CD4-positive, alpha-beta T cell treated with Interleukin-10 for 1 hour (primary cell): Measurements from ENCODE around the gene MAP1LC3B2.
"Not testable (repeated sequence)": the region's sequence is repeated elsewhere in the genome, so short reads cannot be mapped to it uniquely, and the experiment has no call there.

ENCODE experiments used
- DNase-seq: peaks from one replicate; pipeline ENCODE4 v3.0.0-alpha.2; 2020

MAP1LC3B2 gene

GRCh38 chr12:116561181-116561821 is 2.1 kb downstream of the MAP1LC3B2 start:
- no peak for DNase-seq

DNA sequence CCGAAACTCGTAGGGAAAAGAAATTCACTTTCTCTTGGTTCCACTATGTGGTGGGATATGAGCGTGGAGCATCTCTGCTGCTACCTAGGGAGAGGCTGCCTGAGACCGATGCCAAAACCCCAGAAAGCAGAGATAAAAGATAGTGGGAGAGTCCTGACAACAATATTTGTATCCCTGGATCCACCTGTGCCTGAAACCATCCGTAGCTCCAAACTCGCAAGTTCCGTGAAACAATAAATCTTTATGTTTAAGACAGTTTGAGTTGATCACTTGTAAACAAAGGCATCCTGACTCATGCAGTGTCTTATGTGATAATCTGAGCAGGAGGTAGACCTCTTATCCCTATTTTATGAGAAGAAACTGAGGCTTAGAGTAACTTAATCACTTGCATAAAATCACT is 2.9 kb downstream of the MAP1LC3B2 start:
- DNase-seq: no peak

DNA sequence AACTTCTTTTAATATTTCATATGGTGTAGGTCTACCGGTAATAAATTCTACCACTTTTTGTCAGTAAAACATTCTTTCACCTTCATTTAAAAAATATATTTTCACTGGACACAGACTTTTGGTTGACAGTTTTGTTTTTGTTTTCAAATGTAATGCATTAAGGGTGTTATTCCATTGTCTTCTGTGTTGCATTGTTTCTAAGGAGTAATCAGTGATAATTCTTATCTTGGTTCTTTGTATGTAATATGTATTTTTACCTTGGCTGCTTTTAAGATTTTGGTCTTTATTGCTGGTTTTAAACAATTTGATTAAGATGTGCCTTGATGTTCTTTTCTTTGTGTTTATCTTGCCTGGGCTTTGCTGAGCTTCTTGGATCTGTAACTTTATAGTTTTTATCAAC is 4.1 kb downstream of the MAP1LC3B2 start:
- no peak for DNase-seq

- DNase-seq: no peak
Measured at GRCh38 chr12:116564080-116564479, 4.9 kb downstream of the MAP1LC3B2 start.

DNA sequence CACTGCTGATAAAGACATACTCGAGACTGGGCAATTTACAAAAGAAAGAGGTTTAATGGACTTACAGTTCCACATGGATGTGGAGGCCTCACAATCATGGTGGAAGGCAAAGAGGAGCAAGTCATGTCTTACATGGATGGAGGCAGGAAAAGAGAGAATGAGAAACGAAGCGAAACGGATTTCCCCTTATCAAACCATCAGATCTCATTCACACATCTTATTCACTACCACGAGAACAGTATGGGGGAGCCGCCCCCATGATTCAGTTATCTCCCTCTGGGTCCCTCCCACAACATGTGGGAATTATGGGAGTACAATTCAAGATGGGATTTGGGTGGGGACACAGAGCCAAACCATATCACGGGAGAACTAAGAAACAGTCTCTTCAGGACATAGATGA is 6.0 kb downstream of the MAP1LC3B2 start:
- DNase-seq: not testable (repeated sequence)

DNA sequence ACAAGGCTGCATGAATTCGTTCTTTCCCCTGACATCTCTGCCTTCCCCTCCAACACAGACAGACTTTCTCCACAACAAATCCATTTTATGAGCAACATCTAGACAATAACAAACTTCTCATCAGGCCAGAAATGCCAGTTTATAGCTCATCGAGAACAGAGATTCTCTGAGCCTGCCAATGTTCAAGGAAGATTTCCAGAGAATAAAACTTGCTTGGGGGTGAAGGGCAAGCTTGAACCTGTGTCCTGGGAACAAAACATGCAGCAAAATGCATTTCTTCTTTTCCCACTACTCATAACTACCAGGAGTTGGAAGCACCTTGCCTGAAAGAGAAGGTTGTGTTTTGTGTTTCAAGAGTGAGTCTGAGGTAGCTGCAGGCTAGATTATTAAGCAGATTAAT is 6.8 kb downstream of the MAP1LC3B2 start:
- DNase-seq: no peak

DNA sequence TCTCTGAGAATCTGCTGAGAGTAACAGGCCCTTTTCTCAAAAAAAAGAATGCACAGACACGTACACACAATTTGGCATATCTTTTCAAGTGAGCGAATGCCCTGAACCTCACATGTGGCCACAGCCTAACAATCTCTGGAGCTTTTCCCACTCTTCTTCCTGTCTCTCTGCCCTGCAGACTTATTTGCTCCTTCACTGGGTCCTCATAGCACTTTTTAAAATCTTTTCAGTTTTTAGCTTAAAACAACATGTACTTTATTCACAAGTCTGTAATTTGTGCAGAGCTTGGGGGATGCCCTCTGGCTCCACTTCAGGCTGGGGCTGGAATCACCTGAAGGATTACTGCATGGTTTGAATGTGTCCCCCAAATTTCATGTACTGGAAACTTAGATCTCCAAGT is 9.0 kb downstream of the MAP1LC3B2 start:
- no peak for DNase-seq

- no peak for DNase-seq
Measured at GRCh38 chr12:116571089-116571488, 11.9 kb downstream of the MAP1LC3B2 start.

DNA sequence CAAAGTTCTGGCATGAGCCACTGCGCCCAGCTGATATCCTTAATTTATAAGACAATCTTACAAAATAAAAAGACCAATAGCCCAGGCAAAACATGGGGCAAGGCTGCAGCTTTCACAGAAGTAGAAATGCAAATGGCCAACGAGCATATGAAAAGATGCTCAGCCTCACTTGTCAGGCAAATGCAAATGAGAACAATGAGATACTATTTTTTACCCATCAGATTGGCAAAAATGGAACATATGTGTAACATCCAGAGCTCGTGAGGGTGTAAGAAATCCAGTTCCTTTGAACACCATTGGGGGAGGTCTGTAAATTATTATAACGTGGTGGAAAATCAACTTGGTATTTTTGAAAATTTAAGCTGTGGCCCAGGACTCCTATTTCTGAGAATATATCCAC is 14.6 kb downstream of the MAP1LC3B2 start:
- DNase-seq: no peak

GRCh38 chr12:116575754-116576153 is 16.6 kb downstream of the MAP1LC3B2 start:
- not testable (repeated sequence) for DNase-seq

- no peak for DNase-seq
Measured at GRCh38 chr12:116577154-116577561, 18.0 kb downstream of the MAP1LC3B2 start.

GRCh38 chr12:116578051-116578450 is 18.9 kb downstream of the MAP1LC3B2 start:
- DNase-seq: no peak

GRCh38 chr12:116582610-116583009 is 23.4 kb downstream of the MAP1LC3B2 start:
- no peak for DNase-seq

DNA sequence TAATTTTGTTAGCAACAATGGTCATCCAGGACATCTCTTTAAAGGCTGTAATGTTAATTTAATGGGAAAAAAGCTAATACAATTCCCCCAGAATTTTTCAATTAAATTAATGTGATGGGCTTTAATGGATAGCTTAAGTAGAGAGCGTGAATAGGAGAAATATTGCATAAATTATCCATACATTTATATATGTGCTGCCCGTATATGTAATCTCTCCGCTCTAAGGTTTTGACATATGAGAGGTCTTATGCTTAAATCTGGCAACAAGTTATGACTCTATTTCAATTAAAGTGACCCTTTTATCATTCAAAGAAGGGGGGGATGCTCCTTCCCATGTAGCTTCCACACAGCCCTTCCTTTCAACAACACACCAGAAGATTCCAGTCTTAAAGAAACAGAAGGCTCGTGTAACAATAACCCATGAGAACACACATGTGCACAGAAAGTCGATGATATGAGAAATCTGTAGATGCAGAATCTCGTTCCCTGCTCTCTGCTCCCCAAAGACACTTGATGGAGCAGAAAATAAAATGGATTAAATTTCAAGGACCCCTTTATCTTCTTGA is 24.0 kb downstream of the MAP1LC3B2 start:
- no peak for DNase-seq

DNA sequence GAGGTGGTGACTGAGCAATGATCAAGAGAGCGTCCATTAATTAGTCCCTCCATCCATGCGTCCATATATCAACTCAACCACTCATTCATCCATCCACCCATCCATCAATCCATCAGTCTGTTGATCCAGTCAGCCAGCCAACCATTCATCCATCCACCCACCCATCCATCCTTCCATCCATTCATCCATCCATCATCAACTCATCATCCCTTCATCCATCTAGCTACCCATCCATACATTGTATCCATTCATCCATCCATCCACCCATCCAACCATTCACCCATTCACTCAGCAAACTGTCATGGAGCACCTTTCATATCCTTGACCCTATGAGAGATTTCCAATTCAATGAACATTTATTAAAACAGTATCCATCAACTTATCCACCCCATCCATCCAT is 28.1 kb downstream of the MAP1LC3B2 start:
- DNase-seq: no peak

DNA sequence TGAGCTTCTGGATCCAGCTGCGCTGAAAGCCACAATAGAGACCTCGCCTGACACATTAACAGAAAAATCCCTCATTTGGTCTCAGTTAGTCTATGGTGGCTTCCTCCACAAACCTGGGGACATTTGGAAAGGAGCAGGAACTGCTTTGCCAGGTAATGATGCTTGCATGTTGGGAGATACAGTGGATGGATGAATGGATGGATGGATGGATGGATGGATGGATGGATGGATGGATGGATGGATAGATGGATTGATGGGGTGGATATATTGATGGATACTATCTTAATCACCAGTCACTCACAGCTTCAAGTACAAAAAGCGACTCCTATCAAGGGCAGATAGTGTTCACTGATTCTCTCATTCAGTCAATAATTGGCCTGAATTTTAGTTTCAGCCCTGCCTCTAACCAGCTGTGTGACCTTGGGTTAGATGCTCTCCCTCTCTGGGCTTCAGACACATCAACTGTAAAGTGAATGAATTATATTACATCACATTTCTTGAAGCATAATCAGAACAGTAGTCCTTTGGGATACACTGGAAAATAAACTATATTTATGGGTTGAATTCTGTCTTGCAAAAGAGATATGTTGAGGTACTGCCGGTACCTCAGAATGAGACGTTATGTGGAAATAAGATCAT is 29.3 kb downstream of the MAP1LC3B2 start:
- DNase-seq: no peak

GRCh38 chr12:116589581-116589980 is 30.4 kb downstream of the MAP1LC3B2 start:
- DNase-seq: no peak

- DNase-seq: no peak
Measured at GRCh38 chr12:116590561-116590960, 31.4 kb downstream of the MAP1LC3B2 start.

- DNase-seq: no peak
Measured at GRCh38 chr12:116591855-116592637, 32.9 kb downstream of the MAP1LC3B2 start.

DNA sequence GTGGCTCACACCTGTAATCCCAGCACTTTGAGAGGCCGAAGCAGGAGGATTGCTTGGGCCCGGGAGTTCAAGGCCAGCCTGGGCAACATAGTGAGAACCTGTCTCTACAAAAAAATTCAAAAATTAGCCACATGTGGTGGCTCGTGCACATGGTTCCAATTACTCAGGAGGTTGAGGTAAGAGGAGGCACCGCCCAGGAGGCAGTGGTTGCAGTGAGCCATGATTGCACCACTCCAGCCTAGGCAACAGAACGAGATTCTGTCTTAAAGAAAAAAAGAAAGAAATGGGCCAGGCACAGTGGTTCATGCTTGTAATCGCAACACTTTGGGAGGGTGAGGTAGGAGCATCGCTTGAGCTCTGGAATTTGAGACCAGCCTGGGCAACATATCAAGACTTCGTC is 33.5 kb downstream of the MAP1LC3B2 start:
- DNase-seq: no peak

- peak; percentile 58 for DNase-seq
Measured at GRCh38 chr12:116594325-116595038, 35.3 kb downstream of the MAP1LC3B2 start.

GRCh38 chr12:116595186-116595585 is 36.0 kb downstream of the MAP1LC3B2 start:
- DNase-seq: no peak

DNA sequence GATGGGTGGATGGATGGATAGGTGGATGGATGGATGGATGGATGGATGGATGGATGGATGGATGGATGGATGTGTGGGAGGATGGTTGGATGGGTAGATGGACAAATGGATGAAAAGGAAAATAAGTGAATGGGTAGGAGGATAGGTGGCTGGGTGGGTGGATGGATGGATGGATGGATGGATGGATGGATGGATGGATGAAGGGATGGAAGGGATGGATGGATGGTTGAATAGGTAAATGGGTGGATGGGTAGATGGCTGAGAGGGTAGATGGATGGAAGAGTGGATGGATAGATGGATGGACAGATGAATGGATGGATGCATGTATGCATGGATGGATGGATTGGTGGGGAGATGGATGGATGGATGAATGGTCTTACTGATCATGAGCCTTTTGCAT is 36.5 kb downstream of the MAP1LC3B2 start:
- DNase-seq: no peak
